Measurements from ENCODE around the gene KIF16B. TPM values are rescaled to one million over a fixed set of nuclear protein-coding genes. Genes with fewer than 3 reads are reported as not detected.

Gene KIF16B
- total and polyA plus RNA-seq, 2 experiments from 2014 or later, result 8.2 to 26.5 TPM

GRCh38 chr20:16505894-16506293 is 67.4 kb downstream of the KIF16B start:
- H3K36me3 ChIP-seq, result peaks cover 19% of the 10 kb centered on the region
- no peaks in the 10 kb centered on the region for H3K9me3 ChIP-seq (ENCODE audit: low read depth)
- no peak overlapping the region for H3K27ac ChIP-seq
- no peaks in the 10 kb centered on the region for H3K27me3 ChIP-seq
- no peak for DNase-seq (ENCODE audit: low read depth in 1 of 2, low spot score in 1 of 2)
- H3K4me1 ChIP-seq (ENCODE audit: low read depth), result no peaks in the 10 kb centered on the region
- TF ChIP-seq, protein P1, sequence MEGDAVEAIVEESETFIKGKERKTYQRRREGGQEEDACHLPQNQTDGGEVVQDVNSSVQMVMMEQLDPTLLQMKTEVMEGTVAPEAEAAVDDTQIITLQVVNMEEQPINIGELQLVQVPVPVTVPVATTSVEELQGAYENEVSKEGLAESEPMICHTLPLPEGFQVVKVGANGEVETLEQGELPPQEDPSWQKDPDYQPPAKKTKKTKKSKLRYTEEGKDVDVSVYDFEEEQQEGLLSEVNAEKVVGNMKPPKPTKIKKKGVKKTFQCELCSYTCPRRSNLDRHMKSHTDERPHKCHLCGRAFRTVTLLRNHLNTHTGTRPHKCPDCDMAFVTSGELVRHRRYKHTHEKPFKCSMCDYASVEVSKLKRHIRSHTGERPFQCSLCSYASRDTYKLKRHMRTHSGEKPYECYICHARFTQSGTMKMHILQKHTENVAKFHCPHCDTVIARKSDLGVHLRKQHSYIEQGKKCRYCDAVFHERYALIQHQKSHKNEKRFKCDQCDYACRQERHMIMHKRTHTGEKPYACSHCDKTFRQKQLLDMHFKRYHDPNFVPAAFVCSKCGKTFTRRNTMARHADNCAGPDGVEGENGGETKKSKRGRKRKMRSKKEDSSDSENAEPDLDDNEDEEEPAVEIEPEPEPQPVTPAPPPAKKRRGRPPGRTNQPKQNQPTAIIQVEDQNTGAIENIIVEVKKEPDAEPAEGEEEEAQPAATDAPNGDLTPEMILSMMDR (IDR thresholded peaks at IDR 0.05; ENCODE audit: low read depth, low read length), result no peak
- no peak overlapping the region for H3K4me3 ChIP-seq

DNA sequence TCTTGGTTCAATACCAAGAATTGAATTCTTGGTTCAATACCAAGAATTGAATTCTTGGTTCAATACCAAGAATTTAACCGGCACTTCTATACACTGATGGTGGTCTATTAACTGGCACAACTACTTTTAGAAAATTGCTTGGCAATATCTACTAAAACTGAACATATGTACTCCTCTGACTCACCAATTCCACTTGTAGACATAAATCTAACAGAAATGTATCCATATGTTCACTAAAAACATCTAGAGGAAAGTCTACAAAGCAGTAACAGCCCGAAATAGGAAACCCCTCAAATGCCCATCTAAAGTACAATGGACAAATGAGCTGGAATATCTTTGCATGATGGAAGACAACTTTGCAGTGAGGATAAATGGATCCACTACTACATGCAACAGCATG is 71.9 kb downstream of the KIF16B start:
- peaks cover 12% of the 10 kb centered on the region for H3K36me3 ChIP-seq
- H3K27me3 ChIP-seq, result no peaks in the 10 kb centered on the region
- no peak overlapping the region for H3K4me3 ChIP-seq
- DNase-seq (ENCODE audit: low read depth in 1 of 2, low spot score in 1 of 2), result no peak
- H3K9me3 ChIP-seq (ENCODE audit: low read depth), result no peaks in the 10 kb centered on the region
- TF ChIP-seq, protein P1 (IDR thresholded peaks at IDR 0.05; ENCODE audit: low read depth, low read length), result no peak
- H3K4me1 ChIP-seq (ENCODE audit: low read depth), result no peaks in the 10 kb centered on the region
- no peak overlapping the region for H3K27ac ChIP-seq

- Histone ChIP-seq H3K9me3 (ENCODE audit: low read depth) (no peaks in the 10 kb centered on the region), H3K27me3 (no peaks in the 10 kb centered on the region), H3K4me3 (no peak overlapping the region), H3K4me1 (ENCODE audit: low read depth) (no peaks in the 10 kb centered on the region), H3K36me3 (peaks cover 7% of the 10 kb centered on the region), H3K27ac (no peak overlapping the region)
- DNase-seq (ENCODE audit: low read depth in 1 of 2, low spot score in 1 of 2), result no peak
- TF ChIP-seq, protein P1 (IDR thresholded peaks at IDR 0.05; ENCODE audit: low read depth, low read length), result no peak
Observed at GRCh38 chr20:16500197-16500596, 73.1 kb downstream of the KIF16B start.

GRCh38 chr20:16498526-16499253 is 74.6 kb downstream of the KIF16B start:
- Histone ChIP-seq H3K4me1 (ENCODE audit: low read depth) (no peaks in the 10 kb centered on the region), H3K27me3 (no peaks in the 10 kb centered on the region), H3K9me3 (ENCODE audit: low read depth) (no peaks in the 10 kb centered on the region), H3K27ac (no peak overlapping the region), H3K36me3 (no peaks in the 10 kb centered on the region), H3K4me3 (no peak overlapping the region)
- TF ChIP-seq, protein P1 (IDR thresholded peaks at IDR 0.05; ENCODE audit: low read depth, low read length), result no peak
- no peak for DNase-seq (ENCODE audit: low read depth in 1 of 2, low spot score in 1 of 2)

- no peak overlapping the region for H3K4me3 ChIP-seq
- no peak for DNase-seq (ENCODE audit: low read depth in 1 of 2, low spot score in 1 of 2)
Observed at GRCh38 chr20:16497896-16498295, 75.4 kb downstream of the KIF16B start.

More at GRCh38 chr20:16497896-16498295, 75.4 kb downstream of the KIF16B start:
- Histone ChIP-seq H3K36me3 (no peaks in the 10 kb centered on the region), H3K27ac (no peak overlapping the region), H3K9me3 (ENCODE audit: low read depth) (no peaks in the 10 kb centered on the region), H3K4me1 (ENCODE audit: low read depth) (no peaks in the 10 kb centered on the region), H3K27me3 (no peaks in the 10 kb centered on the region)
- TF ChIP-seq, protein P1 (IDR thresholded peaks at IDR 0.05; ENCODE audit: low read depth, low read length), result no peak
